Suprapubic skin (tissue), 3 donors: ENCODE data around the gene C4orf51.

ENCODE experiments used
- CTCF ChIP-seq, 2 donors: fragments of 200-600 bp in 1 of 2; fragments of 450-650 bp in 1 of 2; sonication (generic) in 1 of 2; IDR thresholded peaks; one replicate each; pipeline ENCODE4 v1.5.1; 2016 to 2019; ENCODE audit warnings: antibody characterized with exemption in 2 of 2, mild to moderate bottlenecking in 1 of 2, moderate library complexity in 1 of 2
- EP300 ChIP-seq: sonication (generic); formaldehyde crosslinking; IDR thresholded peaks from one replicate; pipeline ENCODE4 v1.6.1; 2017; ENCODE audit warnings: antibody characterized with exemption
- POLR2A ChIP-seq, 2 donors: fragments of 450-650 bp; IDR thresholded peaks; one replicate each; pipeline ENCODE4 v1.6.1; 2017; ENCODE audit warnings: antibody characterized with exemption in 2 of 2, mild to moderate bottlenecking in 2 of 2, moderate library complexity in 2 of 2

DNA sequence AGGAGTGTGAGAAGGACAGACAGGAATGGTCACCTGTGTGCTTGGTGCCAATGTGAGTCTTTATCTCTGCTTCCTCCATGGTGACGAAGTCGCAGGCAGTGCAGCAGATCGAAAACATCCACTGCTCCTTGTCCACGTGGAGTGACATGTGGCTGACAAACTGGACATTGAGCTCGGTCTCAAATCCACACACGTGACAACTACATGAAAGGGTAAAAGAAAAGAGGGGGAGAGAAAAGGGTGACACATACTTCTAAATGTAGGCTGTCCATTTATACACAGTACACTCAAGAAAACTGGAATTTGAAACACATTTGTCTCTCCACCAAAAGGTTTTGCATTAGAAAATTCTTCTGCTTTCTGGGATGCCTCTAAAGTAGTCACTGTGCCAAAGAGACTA lies 94.5 kb downstream of the C4orf51 start:
- no peak for TF ChIP-seq CTCF (IDR thresholded peaks at IDR 0.05)
- TF ChIP-seq EP300: no peak
- no peak for TF ChIP-seq POLR2A (IDR thresholded peaks at IDR 0.05)
